HG03521 (cell line): Measurements from ENCODE around the gene RTN4.
"Not testable (repeated sequence)": the region's sequence is repeated elsewhere in the genome, so short reads cannot be mapped to it uniquely, and the experiment has no call there.

Experiments
- ATAC-seq: cut with Tn5 transposase; IDR thresholded peaks from one replicate; pipeline ENCODE4 v1.9.1; 2021; ENCODE audit warnings: mild to moderate bottlenecking, moderate library complexity; ENCODE audit not compliant: unreplicated experiment

The RTN4 gene

GRCh38 chr2:55050100-55050994 is at the start of gene RTN4:
Gene RTN4, minus strand, starts transcription at chr2:55050451. Its CDS starts 151 bp downstream, at chr2:55050300.
- peak; percentile 87 for ATAC-seq

- ATAC-seq = no peak
Measured at GRCh38 chr2:55099493-55099877, 49.2 kb upstream of the RTN4 start.

DNA sequence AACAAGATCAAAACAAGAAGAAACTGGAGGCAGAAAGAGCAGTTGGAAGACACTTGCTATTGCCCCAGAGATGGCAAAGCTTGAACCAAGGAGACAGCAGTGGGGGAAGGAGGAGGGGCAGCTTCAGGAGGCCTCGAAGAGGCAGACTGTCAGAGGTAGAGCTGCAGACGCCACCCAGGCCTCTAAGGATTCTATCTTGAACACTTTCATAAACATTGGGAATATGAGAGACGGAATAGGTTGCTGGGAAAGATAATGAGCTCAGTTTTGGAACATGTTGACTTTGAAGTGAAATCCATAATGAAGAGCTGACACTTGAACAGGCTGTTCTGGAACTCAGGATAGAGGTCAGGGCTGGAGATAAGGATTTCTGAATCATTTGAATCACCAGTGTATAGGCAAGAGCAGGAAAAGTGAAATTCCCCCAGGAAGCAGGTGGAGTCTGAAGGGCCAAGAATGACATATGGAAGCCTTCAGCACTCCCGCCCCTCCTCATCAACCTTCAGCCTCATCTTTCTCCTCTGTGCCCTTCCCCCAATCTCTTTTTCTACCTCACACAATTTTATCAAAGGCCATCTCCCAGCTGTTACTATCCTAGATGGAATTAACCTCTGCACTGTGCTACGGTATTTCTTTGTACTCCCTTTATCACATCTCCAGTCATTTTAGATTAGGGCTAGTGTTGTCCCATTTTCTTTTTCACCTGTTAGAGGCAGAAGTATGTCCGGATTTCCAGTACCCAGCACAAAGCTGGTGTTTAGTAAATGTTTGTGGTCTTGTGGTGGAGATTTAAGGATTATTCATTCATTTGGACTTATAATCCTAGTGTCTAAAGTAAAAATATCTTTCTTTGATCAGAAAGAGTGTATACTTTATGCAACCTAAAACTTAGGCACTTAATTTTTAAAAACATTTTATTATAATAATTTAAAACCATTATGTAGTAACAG is 47.5 kb upstream of the RTN4 start:
- no peak for ATAC-seq

DNA sequence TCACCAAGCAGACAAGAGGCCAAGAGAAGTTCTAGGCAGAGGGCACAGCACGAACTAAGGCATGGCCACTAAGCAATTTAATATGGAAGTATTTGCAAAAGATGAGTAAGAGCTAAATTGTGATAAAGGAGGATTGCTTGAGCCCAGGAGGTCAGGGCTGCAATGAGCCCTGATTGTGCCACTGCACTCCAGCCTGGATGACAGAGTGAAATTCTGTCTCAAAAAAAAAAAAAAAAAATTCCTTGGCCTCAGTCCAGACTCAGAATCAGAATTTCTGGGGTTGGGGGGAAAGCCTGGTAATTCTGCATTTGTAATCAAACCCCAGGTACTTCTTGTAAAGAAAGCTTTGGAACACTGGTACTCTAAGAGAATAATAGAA is 46.8 kb upstream of the RTN4 start:
- no peak for ATAC-seq

- no peak for ATAC-seq
Measured at GRCh38 chr2:55096586-55096985, 46.3 kb upstream of the RTN4 start.

- no peak for ATAC-seq
Measured at GRCh38 chr2:55093381-55093780, 43.1 kb upstream of the RTN4 start.

GRCh38 chr2:55092439-55092838 is 42.2 kb upstream of the RTN4 start:
- ATAC-seq = no peak

DNA sequence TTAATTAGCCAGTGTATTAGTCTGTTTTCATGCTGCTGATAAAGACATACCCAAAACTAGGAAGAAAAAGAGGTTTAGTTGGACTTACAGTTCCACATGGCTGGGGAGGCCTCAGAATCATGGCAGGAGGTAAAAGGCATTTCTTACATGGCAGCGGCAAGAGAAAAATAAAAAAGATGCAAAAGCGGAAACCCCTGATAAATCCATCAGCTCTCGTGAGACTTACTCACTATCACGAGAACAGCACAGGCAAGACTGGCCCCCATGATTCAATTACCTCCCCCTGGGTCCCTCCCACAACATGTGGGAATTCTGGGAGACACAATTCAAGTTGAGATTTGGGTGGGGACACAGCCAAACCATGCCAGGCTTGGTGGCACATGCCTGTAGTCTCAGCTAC is 41.4 kb upstream of the RTN4 start:
- not testable (repeated sequence) for ATAC-seq

DNA sequence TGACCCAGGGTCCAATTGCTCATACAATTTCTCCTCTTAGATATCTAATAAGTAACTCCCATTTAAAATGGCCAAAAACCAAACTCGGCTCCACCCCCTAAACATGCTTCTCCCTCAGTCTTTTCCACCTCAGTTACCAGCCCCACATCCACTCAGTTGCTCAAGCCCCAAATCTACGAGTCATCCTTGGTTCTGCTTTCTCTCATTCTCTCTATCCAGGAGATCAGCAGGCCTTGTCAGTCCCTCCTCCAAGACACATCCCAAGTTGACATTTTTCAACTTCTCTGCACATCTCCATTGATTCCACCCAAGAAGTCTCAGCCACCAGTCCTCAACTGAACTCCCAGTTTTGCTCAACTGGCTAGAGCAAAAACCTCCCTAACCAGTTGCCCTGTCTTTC is 40.5 kb upstream of the RTN4 start:
- no peak for ATAC-seq

DNA sequence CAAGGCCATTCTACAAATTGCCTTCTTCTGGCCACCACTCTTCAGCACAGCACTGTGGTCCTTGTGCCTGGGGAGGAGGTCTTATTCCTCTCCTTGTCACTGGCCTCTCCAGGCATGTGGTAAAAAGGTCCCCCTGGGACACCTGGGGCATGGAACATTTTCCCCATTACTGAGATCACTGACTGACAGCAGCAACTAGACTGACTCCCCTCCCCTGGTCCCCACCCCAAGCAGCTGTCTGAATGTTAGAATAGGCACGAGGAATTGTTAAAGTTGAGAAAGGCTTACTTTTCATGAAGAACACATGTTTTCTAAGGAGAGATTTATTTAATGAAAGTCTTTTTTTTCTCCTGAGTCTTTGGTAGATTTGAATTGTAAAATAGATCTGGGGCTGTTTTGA is 39.5 kb upstream of the RTN4 start:
- no peak for ATAC-seq

DNA sequence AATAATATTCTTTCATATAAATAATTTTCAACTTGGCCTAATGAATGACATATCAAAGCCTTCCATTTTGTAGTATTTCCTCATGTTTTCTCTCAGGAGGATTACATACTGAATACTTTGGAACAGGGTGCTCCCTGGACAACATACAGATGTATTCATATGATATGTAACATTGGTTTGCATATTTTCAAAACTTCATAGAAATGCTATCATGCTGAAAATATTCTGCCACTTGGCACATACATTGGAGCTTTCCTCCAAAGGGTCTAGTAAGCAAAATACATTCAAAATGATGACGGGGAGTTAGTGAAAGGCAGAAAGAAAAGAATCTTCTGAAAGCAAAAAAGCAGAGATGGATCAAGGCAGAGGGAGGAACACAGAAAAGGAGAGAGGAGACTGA is 38.1 kb upstream of the RTN4 start:
- no peak for ATAC-seq

DNA sequence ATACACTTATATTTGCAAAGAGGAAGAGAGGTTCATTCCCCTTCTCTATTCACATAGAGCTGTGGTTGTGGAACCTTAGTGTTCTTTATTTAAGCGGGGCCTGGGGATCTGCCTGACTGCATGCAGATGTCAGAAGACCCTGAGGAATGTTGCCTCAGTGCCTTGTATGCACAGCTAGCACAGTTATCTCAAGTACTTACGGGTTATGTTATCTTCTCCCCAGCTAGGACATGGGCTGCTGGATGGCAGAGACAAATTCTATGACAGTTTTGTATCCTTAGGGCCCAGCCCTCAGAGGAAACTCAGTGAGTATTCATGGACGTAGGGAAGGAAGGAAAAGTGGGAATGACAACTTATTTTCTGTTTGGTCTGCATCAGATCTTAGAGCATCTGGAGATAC is 37.7 kb upstream of the RTN4 start:
- ATAC-seq = no peak

DNA sequence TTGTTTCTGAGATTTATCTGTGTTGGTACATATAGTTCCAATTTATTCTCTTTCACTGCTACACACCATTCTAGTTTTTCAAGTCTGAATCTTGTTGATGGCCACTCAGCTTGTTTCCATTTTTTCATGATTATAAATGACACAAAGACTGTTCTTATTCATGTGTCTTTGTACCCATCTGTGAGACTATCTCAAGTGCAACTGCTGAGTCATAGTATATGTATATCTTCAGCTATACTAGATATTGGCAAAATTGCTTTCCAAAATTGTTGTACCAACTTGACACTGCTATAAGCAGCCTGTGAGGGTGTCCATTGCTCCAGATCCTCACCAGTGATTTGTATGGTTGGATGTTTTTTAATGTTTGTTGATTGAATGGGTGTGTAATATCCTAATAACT is 37.2 kb upstream of the RTN4 start:
- no peak for ATAC-seq

- no peak for ATAC-seq
Measured at GRCh38 chr2:55085113-55086040, 35.1 kb upstream of the RTN4 start.

DNA sequence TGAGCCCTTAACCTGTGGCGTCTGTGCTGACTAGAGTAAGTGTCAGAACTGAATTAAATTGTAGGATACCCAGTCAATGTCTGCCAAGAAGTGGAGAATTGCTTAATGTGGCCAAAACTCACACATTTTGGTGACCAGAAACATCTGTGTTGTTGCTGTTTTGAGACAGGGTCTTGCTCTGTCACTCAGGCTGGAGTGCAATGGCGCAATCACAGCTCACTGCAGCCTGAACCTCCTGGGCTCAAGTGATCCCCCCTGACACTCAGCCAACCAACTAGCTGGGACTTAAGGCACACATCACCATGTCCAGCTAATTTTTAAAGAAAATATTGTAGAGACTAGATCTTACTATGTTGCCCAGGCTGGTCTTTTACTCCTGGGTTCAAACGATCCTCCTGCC is 34.4 kb upstream of the RTN4 start:
- ATAC-seq = no peak

DNA sequence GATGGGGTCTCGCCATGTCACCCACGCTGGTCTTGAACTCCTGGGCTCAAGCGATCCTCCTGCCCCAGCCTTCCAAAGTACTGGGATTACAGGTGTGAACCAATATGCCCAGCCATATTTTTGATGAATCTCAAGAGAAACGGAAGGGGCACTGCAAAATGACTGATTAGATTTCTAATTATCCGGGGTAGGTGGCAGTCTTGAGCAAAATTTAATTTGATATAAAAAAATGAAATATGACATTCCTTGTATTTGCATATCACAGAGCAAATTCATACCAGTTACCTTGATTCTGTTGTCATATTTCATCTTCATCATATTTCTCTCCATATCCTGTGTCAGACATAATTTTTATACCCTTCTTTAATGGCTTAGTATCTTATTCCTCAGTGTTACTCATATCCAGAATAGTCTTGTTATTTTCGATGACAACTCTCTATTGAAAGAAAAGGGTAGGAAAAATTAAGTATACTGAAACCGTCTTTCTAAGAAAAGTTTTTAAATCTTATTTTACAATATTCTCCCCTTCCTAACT is 30.0 kb upstream of the RTN4 start:
- no peak for ATAC-seq

DNA sequence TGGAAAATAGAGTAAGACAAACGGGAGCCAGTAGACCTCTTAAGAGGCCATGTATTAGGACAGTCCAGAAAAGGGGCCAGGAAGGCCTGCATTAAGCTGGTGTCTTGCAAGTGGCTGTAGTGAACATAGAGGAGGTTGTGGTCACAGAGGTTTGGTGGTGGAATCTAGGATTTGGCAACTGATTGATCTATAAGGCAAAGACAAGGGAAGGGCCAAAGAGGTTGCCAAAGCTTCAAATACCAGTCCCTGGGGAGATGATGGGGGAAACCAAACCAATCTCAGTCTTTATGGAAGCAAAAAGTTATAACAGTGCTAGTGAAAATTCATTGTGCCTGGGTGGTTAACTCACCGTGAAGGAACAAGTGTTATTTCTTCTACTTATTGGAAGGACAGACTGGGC is 28.7 kb upstream of the RTN4 start:
- no peak for ATAC-seq

DNA sequence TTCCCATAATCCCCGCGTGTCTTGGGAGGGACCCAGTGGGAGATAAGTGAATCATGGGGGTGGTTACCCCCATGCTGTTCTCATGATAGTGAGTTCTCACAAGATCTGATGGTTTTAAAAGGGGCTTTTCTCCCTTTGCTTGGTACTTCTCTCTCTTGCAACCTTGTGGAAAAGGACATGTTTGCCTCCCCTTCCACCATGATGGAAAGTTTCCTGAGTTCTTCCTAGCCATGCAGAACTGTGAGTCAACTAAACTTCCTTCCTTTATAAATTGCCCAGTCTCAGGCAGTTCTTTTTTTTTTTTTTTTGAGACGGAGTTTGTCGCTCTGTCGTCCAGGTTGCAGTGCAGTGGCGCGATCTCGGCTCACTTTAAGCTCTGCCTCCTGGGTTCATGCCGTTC is 26.5 kb upstream of the RTN4 start:
- no peak for ATAC-seq

DNA sequence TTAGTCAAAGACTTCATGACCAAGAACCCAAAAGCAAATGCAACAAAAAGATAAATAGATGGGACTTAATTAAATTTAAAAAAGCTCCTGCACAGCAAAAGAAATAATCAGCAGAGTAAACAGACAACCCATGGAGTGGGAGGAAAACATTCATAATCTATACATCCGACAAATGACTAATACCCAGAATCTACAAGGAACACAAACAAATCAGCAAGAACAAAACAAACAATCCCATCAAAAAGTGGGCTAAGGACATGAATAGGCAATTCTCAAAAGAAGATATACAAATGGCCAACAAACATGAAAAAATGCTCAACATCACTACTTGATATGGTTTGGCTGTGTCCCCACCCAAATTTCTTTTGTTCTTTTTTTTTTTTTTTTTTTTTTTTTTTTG is 25.8 kb upstream of the RTN4 start:
- not testable (repeated sequence) for ATAC-seq
